Gastrocnemius medialis (tissue), 4 donors: ENCODE results near the gene MEMO1.

Experiments used
- POLR2A ChIP-seq, 2 donors: fragments of 450-650 bp; IDR thresholded peaks; one replicate each; pipeline ENCODE4 v1.6.1; 2017; ENCODE audit warnings: antibody characterized with exemption in 2 of 2, mild to moderate bottlenecking in 2 of 2, moderate library complexity in 2 of 2
- TF ChIP-seq, protein P1 (sequence below), 5 experiments: fragments of 450-650 bp in 3 of 5; fragments of 200-600 bp in 2 of 5; sonication (generic) in 2 of 5; IDR thresholded peaks in 4 of 5; conservative IDR thresholded peaks in 1 of 5; 1 replicate in 4 of 5; 2 replicates in 1 of 5; pipeline ENCODE4 v1.5.1; 2016 to 2019; ENCODE audit warnings: antibody characterized with exemption in 5 of 5, mild to moderate bottlenecking in 3 of 5, moderate library complexity in 3 of 5

DNA sequence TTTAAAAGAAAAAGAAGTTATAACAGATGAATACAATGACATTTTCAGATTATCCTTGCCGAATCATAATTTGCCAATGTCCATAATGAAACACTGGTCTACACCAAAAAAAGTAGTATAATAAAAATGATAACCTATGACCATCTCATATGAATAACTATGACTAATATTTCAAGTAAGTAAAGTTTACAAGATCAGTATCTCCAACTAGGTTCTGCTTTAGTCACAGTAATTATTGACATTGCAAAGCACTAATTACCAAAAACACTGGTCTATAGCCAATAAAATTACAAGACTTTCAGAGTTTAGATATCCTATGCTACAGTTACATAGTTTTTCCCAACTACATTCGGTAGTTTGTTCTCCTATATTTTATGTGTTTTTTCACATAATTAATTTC is 136.7 kb downstream of the MEMO1 start:
- TF ChIP-seq, protein P1, sequence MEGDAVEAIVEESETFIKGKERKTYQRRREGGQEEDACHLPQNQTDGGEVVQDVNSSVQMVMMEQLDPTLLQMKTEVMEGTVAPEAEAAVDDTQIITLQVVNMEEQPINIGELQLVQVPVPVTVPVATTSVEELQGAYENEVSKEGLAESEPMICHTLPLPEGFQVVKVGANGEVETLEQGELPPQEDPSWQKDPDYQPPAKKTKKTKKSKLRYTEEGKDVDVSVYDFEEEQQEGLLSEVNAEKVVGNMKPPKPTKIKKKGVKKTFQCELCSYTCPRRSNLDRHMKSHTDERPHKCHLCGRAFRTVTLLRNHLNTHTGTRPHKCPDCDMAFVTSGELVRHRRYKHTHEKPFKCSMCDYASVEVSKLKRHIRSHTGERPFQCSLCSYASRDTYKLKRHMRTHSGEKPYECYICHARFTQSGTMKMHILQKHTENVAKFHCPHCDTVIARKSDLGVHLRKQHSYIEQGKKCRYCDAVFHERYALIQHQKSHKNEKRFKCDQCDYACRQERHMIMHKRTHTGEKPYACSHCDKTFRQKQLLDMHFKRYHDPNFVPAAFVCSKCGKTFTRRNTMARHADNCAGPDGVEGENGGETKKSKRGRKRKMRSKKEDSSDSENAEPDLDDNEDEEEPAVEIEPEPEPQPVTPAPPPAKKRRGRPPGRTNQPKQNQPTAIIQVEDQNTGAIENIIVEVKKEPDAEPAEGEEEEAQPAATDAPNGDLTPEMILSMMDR (IDR thresholded peaks at IDR 0.05 in 4 of 5, conservative IDR thresholded peaks at IDR 0.05 in 1 of 5): no peak
- TF ChIP-seq POLR2A (IDR thresholded peaks at IDR 0.05): no peak
